Astrocyte of the hippocampus (primary cell): ENCODE measurements around the gene ACAD9.
"Not testable (repeated sequence)": the region's sequence is repeated elsewhere in the genome, so short reads cannot be mapped to it uniquely, and the experiment has no call there.

Experiments
- DNase-seq: peaks from one replicate; pipeline ENCODE4 v3.0.0; 2011; ENCODE audit warnings: low read depth, low spot score

Gene ACAD9

DNA sequence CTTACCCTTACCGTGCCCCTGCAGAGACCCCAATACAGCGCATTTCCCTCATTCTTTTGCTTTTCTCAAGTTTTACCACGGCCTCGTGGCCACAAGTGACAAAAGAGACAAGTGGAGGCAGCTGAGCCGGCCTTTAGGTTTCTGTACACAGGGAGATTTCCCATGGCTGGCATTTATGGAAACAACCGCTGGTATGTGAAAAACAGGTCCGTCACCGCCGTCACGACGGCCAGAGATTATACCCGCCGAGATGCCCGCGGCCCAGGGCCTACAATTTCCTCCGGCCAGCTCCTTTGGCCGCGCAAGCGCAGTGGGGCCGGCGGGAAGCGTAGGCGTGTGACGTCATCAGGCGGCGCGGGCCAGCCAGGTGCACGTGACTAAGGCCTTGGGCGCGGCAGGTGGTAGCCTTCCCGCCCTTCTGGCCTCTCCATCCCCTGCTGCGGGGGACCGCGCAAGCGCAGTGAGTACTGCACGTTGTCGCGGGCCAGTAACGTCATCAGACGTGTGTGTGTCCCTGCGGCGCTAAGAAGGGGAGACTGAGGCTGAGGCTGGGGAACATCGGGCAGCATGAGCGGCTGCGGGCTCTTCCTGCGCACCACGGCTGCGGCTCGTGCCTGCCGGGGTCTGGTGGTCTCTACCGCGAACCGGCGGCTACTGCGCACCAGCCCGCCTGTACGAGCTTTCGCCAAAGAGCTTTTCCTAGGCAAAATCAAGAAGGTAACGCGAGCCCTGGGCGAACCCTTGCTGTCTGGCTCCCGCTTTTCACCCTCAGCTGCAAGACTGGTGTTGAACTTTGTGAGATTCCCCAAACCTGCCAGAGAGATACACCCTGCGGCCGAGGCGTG lies at the start of gene ACAD9:
Gene ACAD9 (plus strand): TSS at position 496 of the 845 bp plus-strand sequence. CDS start 72 bp downstream, at position 568.
- peak; percentile 99 for DNase-seq

DNA sequence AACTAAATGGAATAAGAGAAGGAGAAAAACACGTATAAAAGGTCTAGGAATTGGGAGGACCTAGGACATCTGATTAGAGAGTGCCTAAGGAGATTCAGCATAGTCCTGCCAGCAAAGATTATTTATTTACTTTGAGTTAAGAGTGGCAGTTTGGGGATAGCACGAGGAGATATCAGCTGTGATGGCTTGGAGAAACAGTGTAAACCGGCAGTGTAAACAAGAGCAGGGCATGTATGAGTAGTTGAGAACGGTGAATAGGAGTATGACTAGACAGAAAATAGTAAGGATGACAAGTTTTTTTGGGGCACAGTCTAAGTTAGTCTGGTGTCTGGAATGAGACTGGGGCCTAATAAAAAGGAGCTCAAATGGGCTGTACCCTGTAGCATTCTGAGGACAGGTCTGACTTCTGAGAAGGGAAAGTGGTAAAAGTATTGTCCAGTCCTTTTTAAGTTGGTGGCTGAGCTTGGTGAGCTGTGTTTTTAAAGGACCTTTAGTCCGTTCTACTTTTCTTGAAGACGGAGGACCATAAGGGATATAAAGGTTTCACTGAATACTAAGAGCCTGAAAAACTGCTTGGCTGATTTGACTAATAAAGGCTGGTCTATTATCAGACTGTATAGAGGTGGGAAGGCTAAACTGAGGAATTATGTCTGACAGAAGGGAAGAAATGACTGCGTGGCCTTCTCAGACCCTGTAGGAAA lies 49.3 kb upstream of the ACAD9 start:
- DNase-seq = not testable (repeated sequence)

DNA sequence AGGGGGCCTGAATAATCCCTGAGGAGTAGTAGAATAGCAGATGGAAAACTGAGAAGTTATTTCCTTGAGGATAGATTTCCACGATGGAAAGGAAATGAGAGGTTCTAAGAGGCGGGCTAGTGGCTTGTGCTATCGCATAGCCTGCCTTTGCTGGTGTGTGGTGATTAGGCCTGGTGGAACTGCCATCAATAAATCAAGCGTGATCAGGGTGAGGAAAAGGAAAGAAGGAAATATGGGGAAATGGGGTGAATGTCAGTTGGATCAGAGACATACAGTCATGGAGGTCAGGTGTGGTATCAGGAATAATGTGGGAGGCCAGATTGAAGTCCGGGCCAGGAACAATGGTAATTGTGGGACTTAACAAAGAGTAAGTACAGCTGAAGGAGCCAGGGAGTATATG lies 48.7 kb upstream of the ACAD9 start:
- not testable (repeated sequence) for DNase-seq

DNA sequence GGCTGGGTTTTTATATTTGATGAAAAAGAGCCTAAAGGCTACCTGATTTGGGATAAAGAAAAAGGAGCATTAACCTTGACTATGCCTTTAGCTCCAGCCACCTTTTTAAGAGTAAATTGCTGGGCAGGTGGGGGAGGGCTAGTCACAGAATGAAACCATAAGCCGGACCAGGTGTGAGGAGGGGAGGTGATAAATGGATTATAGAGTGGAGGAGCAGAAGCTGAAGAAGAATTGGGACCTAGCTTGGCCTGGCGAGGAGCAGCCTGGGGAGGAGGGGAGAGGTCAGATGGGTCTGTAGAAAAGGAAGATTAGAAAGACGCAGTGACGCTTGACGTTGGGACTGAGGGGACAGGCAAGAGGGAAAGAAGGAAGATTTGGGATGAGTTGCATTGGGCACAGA lies 46.4 kb upstream of the ACAD9 start:
- not testable (repeated sequence) for DNase-seq

DNA sequence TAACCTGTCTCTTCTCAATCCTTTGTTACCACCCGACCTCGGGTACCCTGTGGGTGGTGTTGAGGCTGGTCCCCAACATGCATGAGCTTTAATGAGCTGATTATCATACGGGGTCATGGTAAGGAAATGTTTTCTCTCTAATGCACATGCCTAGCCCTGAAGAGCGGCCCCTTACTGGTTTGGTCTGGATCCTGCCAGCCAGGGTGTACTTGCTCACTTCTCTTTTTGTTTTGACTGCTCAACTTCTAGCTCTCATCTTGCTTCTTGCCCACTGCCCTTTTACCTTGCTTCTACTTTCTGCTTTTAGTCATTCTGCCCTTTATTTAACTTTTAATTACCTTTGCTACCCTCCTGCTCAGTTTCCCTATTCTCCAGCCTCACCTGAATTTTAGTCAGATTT lies 44.3 kb upstream of the ACAD9 start:
- no peak for DNase-seq

DNA sequence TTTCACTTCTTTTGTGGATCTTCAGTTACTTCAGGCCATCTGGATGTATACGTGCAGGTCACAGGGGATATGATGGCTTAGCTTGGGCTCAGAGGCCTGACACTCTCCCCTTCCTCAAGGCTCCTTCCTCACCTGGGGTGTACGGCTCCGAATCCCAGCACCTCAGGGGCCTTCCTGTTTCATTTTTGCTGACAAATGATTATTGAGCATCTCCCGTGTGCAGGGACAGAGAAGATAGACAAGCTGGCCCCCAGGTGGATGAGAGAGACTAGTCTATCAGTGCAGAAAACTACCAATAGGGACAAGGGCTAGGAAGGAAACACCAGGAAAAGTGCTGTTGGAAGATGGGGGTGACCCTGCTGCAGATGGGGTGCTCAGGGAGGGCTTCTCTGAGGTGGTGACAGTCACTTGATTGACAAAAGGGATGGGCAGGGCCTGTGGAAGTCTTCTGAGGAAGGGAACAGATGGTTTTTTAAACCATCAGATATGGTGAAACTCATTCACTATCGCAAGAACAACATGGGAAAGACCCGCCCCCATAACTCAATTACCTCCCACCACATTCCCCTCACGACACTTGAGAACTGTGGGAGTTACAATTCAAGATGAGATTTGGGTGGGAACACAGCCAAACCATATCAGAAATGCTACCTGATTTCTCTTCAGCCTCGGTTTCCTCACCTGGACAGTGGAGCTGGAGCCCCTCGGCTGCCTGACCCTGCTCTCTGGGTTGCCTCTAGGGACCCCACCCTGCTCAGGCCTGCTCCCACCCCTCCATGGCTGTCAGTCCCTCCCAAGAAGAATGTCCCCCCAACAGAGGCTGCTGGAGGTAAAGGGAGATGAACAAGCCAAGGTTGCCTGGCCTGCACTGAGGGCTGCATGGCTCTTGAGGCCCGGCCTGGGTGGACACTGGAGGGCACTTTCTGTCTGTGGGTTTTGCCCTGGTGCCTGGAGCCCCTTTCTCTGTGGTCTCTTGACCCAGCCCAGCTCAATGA lies 37.2 kb upstream of the ACAD9 start:
- DNase-seq = no peak

DNA sequence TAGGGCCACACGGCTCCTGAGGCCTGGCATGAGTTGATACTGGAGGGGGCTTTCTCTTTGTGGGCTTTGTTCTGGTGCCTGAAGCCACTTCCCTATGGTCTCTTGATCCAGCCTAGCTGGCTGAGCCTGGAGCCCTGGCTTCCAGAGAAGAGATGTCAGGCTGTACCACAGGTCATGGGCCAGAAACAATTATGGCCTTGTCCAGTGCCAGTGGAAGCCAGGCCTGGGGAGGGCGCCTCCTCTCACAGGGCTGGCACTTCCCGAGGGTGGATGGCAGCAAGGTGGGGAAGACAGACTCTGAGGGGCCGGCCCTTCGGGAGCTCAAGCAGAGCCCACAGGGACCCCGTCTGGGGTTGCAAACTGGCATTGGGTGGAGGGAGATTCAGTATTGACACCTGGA lies 34.9 kb upstream of the ACAD9 start:
- no peak for DNase-seq

DNA sequence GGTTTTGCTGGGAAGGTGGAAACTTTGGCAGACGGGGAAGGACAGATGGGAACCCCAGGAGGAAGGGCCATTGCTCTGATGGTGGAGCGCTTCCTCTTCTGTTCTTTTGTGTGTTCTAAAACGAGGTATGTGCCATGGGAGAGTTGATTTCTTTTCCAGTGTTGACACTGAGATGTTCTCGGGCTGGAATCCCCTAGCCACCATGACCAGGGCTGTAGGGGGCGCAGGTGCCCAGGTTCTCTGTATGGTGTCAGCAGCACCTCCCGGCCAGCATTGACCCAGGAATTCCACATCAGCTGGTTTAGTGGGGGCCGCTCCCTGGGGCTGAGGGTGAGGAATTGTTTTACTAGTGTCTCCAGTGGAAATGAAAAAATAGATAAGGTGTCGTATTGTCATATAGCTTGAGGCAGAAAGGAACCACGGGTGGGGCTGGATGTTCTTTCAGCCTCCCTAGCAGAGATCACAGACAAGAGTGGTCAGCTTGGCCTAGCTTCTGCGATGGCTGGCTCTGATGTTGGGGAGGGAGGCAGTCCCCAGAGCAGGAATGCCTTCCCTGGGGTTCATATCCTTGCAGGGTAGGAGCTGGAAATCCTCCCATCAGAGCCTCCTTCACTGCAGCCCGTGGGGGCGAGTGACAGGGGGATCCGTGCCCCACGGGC lies 34.2 kb upstream of the ACAD9 start:
- no peak for DNase-seq

DNA sequence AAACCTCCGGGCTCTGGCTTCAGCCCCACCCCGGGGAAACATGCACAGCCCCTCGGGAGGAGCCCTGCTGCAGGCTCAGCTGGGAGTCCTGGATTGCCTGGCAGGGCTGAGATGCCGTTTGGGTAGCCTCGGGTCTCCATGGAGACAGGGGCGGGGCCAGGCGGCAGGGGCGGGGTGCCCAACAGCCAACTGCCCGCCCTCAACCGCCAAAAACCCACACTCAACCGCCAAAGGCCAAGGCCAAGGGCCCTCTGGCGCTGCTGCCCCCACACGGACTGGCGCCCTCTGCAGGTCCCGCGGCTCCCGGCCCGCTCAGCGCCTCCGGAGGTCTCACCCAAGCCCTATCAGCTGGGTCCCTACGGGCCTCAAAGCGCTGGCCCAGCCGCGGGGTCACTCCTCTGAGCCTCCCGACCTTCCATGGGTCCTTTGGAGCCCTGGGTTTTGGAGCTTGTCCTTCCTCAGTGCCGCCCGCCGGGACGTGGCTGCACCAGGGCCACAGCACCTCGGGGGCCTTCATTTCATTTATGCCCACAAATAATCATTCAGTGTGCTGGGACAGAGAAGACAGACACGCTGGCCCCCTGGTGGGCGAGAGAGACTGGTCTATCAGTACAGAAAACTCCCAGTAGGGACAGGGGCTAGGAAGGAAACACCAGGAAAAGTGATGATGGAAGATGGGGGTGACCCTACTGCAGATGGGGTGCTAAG lies 33.5 kb upstream of the ACAD9 start:
- DNase-seq = peak; percentile 83

DNA sequence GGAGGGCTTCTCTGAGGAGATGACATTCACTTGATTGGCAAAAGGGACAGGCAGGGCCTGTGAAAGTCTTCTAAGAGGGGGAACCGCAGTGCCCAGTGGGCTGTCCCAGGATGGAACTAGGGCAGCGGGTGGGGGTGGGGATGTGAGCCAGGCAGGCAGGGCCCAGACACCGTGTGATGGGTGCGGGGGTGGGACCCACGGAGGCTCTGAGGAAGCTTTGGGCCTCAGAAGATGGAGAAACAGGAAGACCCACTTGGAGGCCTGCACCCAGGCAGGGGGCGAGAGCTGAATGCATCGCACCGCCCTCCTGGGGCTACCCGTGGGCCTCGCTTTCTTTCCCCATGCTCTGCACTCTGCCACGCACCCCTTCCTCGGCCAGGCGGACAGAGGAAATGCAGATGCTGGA lies 32.9 kb upstream of the ACAD9 start:
- DNase-seq = no peak

DNA sequence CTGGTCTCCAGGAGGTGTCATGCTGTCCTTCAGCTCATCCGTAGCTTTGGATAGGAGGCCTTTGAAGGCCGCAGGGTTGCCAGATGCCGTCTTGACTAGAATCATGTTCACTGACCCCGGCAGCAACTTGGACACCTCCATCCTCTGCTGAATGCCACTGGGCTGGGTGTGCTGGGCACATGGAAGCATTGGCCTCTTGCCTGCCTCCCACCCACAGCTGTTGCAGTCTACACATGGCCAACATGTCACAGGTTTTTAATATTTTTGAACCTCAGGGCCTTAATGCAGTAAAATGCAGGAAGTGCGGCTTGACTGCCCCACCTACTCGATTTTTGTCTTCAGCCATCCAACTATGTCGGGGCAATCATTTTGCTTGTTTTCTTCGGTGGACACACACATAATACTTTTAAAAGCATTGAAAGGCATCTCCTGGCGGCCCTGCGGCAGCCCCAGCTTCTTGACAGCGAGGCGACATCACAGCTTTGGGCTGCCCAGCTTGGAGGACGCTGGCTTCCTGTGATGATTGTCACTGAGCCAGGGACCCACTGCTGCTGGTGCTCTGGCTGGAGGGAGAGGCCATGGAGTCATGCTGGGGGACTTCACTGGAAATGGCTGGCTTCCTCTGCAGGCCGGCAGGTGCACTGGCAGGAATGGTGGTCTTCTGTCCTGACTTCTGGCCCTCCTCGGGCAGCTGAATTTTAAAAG lies 31.6 kb upstream of the ACAD9 start:
- no peak for DNase-seq

DNA sequence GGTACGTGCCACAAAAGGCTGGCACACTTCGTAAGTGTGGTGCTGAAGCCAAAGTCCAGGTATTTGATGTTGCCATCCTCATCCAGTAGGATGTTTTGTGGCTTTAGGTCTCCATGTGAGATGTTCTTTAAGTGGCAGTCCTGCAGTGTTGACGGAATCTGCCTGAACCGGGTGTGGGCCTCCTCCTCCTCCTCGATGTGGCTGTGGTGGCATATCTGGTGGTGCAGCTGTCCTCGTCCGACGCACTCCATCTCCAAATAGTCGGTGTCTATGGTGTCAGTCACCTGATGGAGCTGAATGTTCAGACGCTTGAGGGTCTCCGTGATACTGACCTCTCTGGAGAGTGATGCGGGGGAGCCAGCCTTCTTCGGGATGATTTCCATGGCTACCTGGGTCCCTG lies 30.5 kb upstream of the ACAD9 start:
- DNase-seq = no peak

DNA sequence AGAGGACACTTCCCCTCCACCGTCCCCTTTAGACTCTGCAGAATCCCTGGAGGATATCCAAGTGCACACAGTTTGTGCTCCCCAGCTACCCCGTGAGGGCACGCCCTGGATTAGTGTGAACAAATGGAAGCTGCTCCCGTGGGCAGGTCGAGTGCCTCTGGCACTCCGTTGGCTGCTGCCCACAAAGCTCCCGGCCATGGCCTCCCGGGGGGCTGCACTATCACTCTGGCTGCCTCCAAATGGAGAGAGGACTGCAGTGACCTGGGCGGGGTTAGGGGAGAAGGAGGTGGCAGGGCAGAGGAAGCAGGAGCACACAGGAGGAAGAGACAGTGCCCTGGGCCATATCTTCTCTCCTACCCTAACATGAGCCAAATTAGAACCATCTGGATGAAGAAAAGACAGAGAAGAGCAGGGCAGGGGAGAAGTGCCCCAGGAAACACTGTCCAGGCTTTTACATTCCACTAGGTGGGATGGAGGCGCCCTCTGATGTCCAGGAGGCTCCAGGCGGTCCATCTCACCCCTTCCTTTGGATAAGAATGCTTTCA lies 29.4 kb upstream of the ACAD9 start:
- DNase-seq = peak; percentile 10

DNA sequence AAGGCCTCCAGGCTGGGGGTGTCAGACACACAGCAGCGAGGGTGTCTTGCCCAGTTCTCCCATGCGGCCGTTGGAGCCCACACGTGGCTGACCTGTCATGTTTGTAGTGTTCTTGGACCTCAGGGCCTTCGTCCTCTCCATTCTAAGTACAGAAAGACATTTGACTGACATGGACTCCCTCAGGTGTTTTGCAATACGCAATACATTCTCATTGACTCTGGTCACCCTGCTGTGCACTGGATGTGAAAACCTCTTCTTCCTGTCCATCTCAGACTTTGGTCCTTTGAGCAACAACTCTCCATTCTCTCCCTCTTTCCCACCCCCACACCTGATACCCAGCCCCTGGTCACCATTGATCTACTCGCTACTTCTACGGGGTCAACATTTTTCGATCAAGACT lies 28.9 kb upstream of the ACAD9 start:
- DNase-seq = no peak

DNA sequence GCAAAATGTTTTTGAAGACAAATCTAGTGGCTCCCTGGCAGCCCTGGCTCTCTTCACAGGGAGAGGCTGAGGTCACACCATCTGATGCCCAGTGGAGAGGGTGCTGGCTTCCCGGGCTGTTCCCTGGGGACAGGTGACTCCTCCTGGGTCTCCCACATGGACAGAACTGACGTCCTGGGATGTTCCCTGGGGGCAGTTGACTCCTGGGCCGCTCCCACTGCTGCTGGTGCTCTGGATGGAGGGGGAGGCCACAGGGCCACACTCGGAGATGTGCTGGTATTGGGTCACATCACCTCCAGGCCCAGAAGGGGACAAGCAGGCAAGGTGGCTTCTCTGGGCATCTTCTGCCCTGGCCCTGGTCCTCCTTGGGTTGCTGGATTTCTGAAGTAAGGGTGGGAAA lies 27.8 kb upstream of the ACAD9 start:
- no peak for DNase-seq

DNA sequence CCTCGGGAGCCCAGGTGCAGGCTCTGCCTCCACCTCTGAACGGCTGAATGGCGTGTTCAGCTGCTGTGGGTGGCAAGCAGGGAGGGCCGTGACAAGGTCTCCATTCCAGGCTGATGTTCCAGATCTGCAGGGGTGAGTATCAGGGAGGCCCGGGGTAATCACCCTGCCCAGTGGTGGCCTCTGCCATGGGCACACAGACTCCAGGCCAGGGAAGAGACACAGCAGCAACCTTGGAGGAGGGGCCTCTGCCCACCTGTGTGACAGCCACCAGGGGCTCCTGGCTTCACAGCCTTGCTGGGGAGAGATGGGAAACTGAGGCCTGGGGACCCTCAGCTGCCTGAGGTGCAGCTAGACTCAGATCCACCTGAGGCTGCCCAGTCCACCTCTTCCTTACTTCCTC lies 25.6 kb upstream of the ACAD9 start:
- DNase-seq = no peak

DNA sequence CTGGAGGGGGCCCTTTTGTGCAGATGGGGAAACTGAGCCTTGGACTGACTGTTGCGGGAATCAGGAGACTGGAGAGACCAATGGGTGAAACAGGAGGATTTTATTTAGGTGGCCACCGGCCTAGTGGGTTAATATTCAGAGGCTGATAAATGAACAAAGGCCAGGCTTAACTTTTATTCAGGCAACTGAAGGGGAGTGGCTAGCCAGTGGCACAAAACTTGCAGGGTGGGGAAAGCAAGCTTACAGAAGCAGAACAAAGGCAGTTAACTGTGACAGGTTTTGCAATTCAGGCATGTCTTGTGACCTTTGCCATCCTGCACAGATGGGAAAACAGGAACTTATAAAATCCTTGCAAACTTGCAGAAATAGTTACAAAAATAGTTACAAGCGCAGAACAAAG lies 24.9 kb upstream of the ACAD9 start:
- DNase-seq = no peak

DNA sequence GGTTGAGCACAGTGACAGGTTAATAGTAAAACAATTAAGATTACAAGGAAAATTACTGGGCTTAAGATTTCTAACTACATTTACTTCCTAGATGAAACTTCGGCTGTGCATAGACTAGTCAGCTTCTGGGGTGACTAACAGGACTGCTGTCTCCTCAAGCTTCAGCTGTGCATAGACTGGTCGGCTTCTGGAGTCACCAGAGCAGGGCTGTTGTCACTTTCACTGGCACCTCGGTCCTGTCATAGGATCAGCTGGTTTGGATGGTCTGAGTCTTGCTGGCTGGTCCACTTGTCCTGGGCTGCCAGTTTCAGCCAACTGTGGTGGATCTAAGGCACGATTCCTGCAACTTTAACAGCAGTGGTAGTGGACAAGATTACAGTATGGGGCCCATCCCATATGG lies 23.9 kb upstream of the ACAD9 start:
- DNase-seq = no peak

DNA sequence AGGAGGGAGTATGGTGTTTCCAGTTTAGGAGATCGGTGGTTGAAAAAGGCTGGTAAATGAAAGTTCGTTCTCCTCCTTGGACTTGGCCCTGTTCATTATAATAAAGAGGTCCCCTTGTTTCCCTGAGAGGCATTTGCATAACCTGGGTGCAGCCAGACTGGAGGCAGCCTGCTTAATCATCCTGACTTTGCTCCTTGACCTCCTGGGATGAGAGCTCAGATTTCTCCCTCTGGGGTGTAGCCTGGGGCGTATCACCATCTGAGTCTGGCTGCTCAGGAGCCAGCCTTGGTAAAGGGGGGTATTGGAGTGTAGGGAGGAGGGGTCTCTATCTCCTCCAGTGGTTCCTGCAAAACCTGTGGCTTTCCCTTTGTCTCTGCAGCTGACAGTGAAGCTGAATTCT lies 21.3 kb upstream of the ACAD9 start:
- DNase-seq = no peak

DNA sequence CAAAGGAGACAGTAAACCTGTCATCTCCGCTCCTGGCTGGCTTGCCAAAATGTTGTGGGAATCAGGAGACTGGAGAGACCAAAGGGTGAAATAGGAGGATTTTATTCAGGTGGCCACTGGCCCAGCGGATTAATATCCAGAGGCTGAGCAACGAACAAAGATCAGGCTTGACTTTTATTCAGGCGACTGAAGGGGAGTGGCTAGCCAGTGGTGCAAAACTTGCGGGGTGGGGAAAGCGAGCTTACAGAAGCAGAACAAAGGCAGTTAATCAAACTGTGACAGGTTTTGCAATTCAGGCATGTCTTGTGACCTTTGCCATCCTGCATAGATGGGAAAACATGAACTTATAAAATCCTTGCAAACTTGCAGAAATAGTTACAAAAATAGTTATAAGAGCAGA lies 19.8 kb upstream of the ACAD9 start:
- DNase-seq = no peak
